HCT116 (cell line): ENCODE measurements around the gene ST3GAL3. TPM values are rescaled to one million over a fixed set of nuclear protein-coding genes. Genes with fewer than 3 reads are reported as not detected.

ENCODE experiments used
- ATAC-seq: fragments of 200-7000 bp; cut with Tn5 transposase; 2 replicates; pipeline ENCODE4 v1.9.1; 2020; ENCODE audit warnings: mild to moderate bottlenecking, moderate library complexity
- BruUV-seq: library from RNA; stranded (reverse); fragments of 400-500 nt; replicated peaks from 2 replicates; lab custom pipeline; 2021; lab: Mats Ljungman, UMichigan
- CTCF ChIA-PET: fragments of 300-600 bp; sonication (Branson Sonifier 250); formaldehyde crosslinking; loops from one replicate; lab custom pipeline; 2021; ENCODE audit warnings: antibody characterized with exemption; lab: Charles Lee
- POLR2A ChIA-PET: fragments of 300-600, 350-600 bp; sonication (Branson Sonifier 250); formaldehyde crosslinking; loops from one replicate; lab custom pipeline; 2021; ENCODE audit warnings: antibody characterized with exemption; lab: Charles Lee
- RAD21 ChIA-PET, 2 experiments: fragments of 300-600 bp; sonication (Branson Sonifier 250); formaldehyde crosslinking; loops; one replicate each; lab custom pipeline; 2023; ENCODE audit warnings: low total read pairs in 2 of 2; ENCODE audit not compliant: uncharacterized antibody in 2 of 2, unreplicated experiment in 2 of 2, low non-redundant PET in 1 of 2; lab: Charles Lee
- DNase-seq: peaks from one replicate; pipeline ENCODE4 v3.0.0-alpha.2; 2010; ENCODE audit warnings: low read depth, low spot score
- H2AFZ ChIP-seq: fragments of 200-600 bp; shearing (Covaris generic), sonication (generic); 2 replicates; pipeline ENCODE4 v1.6.1; 2017; ENCODE audit warnings: low read depth, mixed run types, mixed read lengths, antibody characterized with exemption, low read length; ENCODE audit not compliant: poor library complexity, severe bottlenecking
- H3K27ac ChIP-seq: 2 replicates; pipeline ENCODE4 v1.5.1; 2012; ENCODE audit warnings: low read depth, low read length
- H3K27me3 ChIP-seq: fragments of 200-600 bp; sonication (generic); 2 replicates; pipeline ENCODE4 v1.6.1; 2016; ENCODE audit warnings: mixed run types, low read length, mixed read lengths; ENCODE audit not compliant: insufficient read depth
- H3K36me3 ChIP-seq, 2 experiments: fragments of 200-500 bp in 1 of 2; fragments of 200-600 bp in 1 of 2; sonication (Bioruptor generic) in 1 of 2; sonication (generic) in 1 of 2; 2 replicates each; pipeline versions ENCODE4 v1.5.1 to v1.6.1; 2014 to 2016; ENCODE audit warnings: low read length in 2 of 2, inconsistent platforms in 1 of 2, mixed read lengths in 1 of 2, mixed run types in 1 of 2; ENCODE audit not compliant: insufficient read depth in 2 of 2, control insufficient read depth in 1 of 2
- H3K4me1 ChIP-seq, 2 experiments: fragments of 200-600 bp in 1 of 2; sonication (generic) in 1 of 2; 2 replicates each; pipeline versions ENCODE4 v1.5.1 to v1.6.1; 2012 to 2017; ENCODE audit warnings: low read length in 2 of 2, inconsistent platforms in 1 of 2, mild to moderate bottlenecking in 1 of 2, mixed read lengths in 1 of 2, mixed run types in 1 of 2, moderate library complexity in 1 of 2; ENCODE audit not compliant: insufficient read depth in 2 of 2, control insufficient read depth in 1 of 2
- H3K4me2 ChIP-seq: fragments of 200-600 bp; sonication (generic); 2 replicates; pipeline ENCODE4 v1.6.1; 2017; ENCODE audit warnings: mixed run types, low read length, mixed read lengths
- H3K4me3 ChIP-seq, 2 experiments: fragments of 200-600 bp in 1 of 2; sonication (generic) in 1 of 2; replicated peaks in 1 of 2; 2 replicates each; pipeline ENCODE4 v1.5.1; 2011 to 2016; ENCODE audit warnings: low read length in 2 of 2, control low read depth in 1 of 2, low read depth in 1 of 2, mild to moderate bottlenecking in 1 of 2, mixed read lengths in 1 of 2, mixed run types in 1 of 2
- H3K79me2 ChIP-seq: fragments of 200-600 bp; sonication (generic); 2 replicates; pipeline ENCODE4 v1.6.1; 2017; ENCODE audit warnings: mild to moderate bottlenecking, mixed run types, low read length, moderate library complexity, mixed read lengths; ENCODE audit not compliant: insufficient read depth
- H3K9ac ChIP-seq: fragments of 200-600 bp; sonication (generic); 2 replicates; pipeline ENCODE4 v1.6.1; 2016; ENCODE audit warnings: low read length, mixed read lengths
- H3K9me2 ChIP-seq: fragments of 200-600 bp; sonication (generic), shearing (Covaris generic); 2 replicates; pipeline ENCODE4 v1.6.1; 2017; ENCODE audit warnings: mixed run types, mild to moderate bottlenecking, moderate library complexity; ENCODE audit not compliant: insufficient read depth
- H3K9me3 ChIP-seq, 2 experiments: fragments of 200-500 bp in 1 of 2; fragments of 200-600 bp in 1 of 2; sonication (Bioruptor generic) in 1 of 2; sonication (generic) in 1 of 2; 2 replicates each; pipeline ENCODE4 v1.6.1; 2014 to 2017; ENCODE audit warnings: low read length in 2 of 2, mixed read lengths in 2 of 2, inconsistent platforms in 1 of 2, low read depth in 1 of 2, mild to moderate bottlenecking in 1 of 2, mixed run types in 1 of 2, moderate library complexity in 1 of 2; ENCODE audit not compliant: control insufficient read depth in 1 of 2, insufficient read depth in 1 of 2
- H4K20me1 ChIP-seq: fragments of 200-600 bp; sonication (generic), shearing (Covaris generic); 2 replicates; pipeline ENCODE4 v1.6.1; 2017; ENCODE audit warnings: mixed run types, mild to moderate bottlenecking, moderate library complexity; ENCODE audit not compliant: insufficient read depth
- ATF3 ChIP-seq: IDR thresholded peaks from 2 replicates; pipeline ENCODE4 v1.6.1; 2012
- CBX3 ChIP-seq: IDR thresholded peaks from 2 replicates; pipeline ENCODE4 v1.6.1; 2012; ENCODE audit warnings: low read depth
- CEBPB ChIP-seq: IDR thresholded peaks from 2 replicates; pipeline ENCODE4 v1.6.1; 2012; ENCODE audit warnings: low read depth
- ELF1 ChIP-seq: IDR thresholded peaks from 2 replicates; pipeline ENCODE4 v1.6.1; 2012; ENCODE audit warnings: low read depth, borderline replicate concordance
- EZH2phosphoT487 ChIP-seq: fragments of 200-600 bp; IDR thresholded peaks from 2 replicates; pipeline ENCODE4 v1.6.1; 2018; ENCODE audit warnings: antibody characterized with exemption, borderline replicate concordance
- JUND ChIP-seq: IDR thresholded peaks from 2 replicates; pipeline ENCODE4 v1.6.1; 2012
- POLR2A ChIP-seq: IDR thresholded peaks from 2 replicates; pipeline ENCODE4 v1.7.0; 2011; ENCODE audit warnings: borderline replicate concordance; ENCODE audit not compliant: insufficient read depth, insufficient read length; ENCODE audit errors: extremely low read depth
- RAD21 ChIP-seq: IDR thresholded peaks from 2 replicates; pipeline ENCODE4 v1.6.1; 2012; ENCODE audit warnings: low read depth, mild to moderate bottlenecking
- SRF ChIP-seq: IDR thresholded peaks from 2 replicates; pipeline ENCODE4 v1.6.1; 2012; ENCODE audit warnings: low read depth
- TCF7L2 ChIP-seq: IDR thresholded peaks from 2 replicates; pipeline ENCODE4 v1.7.0; 2011; ENCODE audit warnings: borderline replicate concordance, inconsistent platforms; ENCODE audit not compliant: insufficient read depth, insufficient read length; ENCODE audit errors: extremely low read depth
- YY1 ChIP-seq: IDR thresholded peaks from 2 replicates; pipeline ENCODE4 v1.6.1; 2011; ENCODE audit warnings: low read length, low read depth, moderate library complexity, mild to moderate bottlenecking; ENCODE audit not compliant: insufficient replicate concordance; ENCODE audit errors: extremely low read depth
- ZFX ChIP-seq: fragments of 450-650 bp; IDR thresholded peaks from 2 replicates; pipeline ENCODE4 v1.6.1; 2017
- ZNF274 ChIP-seq: fragments of 200-500 bp; sonication (Bioruptor generic); IDR thresholded peaks from 2 replicates; pipeline ENCODE4 v1.6.1; 2014; ENCODE audit warnings: mild to moderate bottlenecking, low read depth, low read length, inconsistent platforms
- intact Hi-C: fragments of 100-400 bp; cut with micrococcal nuclease; formaldehyde crosslinking; loops from 2 replicates; pipeline ENCODE4 v1.10.0; 2022
- total RNA-seq: library from RNA; stranded (reverse); gene quantifications from one replicate; pipeline ENCODE4 v1.2.1, GENCODE V29; 2021; ENCODE audit not compliant: unreplicated experiment
- TF ChIP-seq, protein P1 (sequence below), 3 experiments: fragments of 200-600 bp in 1 of 3; sonication (generic) in 1 of 3; IDR thresholded peaks in 2 of 3; conservative IDR thresholded peaks in 1 of 3; 2 replicates each; pipeline ENCODE4 v1.5.1; 2012 to 2017; ENCODE audit warnings: low read depth in 2 of 3, low read length in 2 of 3, antibody characterized with exemption in 1 of 3, borderline replicate concordance in 1 of 3, control low read depth in 1 of 3, mild to moderate bottlenecking in 1 of 3, mixed read lengths in 1 of 3, mixed run types in 1 of 3, moderate library complexity in 1 of 3; ENCODE audit not compliant: insufficient read depth in 1 of 3
- TF ChIP-seq, protein P2 (sequence below): IDR thresholded peaks from 2 replicates; pipeline ENCODE4 v1.6.1; 2012
- TF ChIP-seq, protein P3 (sequence below): IDR thresholded peaks from 2 replicates; pipeline ENCODE4 v1.6.1; 2011; ENCODE audit warnings: mild to moderate bottlenecking, low read length, moderate library complexity; ENCODE audit not compliant: insufficient replicate concordance; ENCODE audit errors: extremely low read depth

Gene ST3GAL3
- total RNA-seq, 1 experiment from 2014 or later: 7.2 TPM

DNA sequence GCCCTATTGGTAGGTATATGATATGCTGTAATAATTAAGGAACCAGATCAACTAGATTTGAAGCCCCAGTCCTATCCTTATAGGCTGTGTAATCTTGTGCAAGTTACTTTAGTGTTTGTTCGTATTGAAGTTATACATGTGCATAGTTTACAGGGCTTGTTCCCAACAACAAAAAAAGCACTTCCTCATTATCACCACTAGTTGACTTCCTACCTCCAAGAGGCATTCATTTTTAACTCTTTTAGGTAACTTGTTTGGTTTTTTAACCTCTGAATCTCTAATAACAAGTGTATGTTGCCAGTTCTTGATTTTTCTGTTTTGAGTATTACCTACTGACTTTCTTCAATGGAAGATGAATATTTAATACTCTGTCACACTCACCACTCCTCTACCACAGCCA is 71.9 kb downstream of the ST3GAL3 start:
- BruUV-seq: no TSS peak
- Histone ChIP-seq H3K4me2 (no peak overlapping the region), H3K36me3 (no peaks in the 10 kb centered on the region), H3K9ac (no peak overlapping the region), H3K27me3 (no peaks in the 10 kb centered on the region), H3K27ac (no peak overlapping the region), H3K9me3 (no peaks in the 10 kb centered on the region), H3K4me3 (no peak overlapping the region), H4K20me1 (no peaks in the 10 kb centered on the region), H3K79me2 (no peaks in the 10 kb centered on the region), H3K4me1 (peaks cover 26 to 53% of the 10 kb centered on the region in 2 experiments), H2AFZ (no peak overlapping the region), H3K9me2 (no peaks in the 10 kb centered on the region)
- DNase-seq (no peak), ATAC-seq (no peak)
- intact Hi-C loops: no loop called here
- POLR2A ChIA-PET: interaction anchor here (0.7 kb wide), 1 partner anchor 130 kb away, joined by 3 read pairs; no protein-coding TSS in a partner anchor
- TF ChIP-seq ATF3: no peak
- TF ChIP-seq, protein P1, sequence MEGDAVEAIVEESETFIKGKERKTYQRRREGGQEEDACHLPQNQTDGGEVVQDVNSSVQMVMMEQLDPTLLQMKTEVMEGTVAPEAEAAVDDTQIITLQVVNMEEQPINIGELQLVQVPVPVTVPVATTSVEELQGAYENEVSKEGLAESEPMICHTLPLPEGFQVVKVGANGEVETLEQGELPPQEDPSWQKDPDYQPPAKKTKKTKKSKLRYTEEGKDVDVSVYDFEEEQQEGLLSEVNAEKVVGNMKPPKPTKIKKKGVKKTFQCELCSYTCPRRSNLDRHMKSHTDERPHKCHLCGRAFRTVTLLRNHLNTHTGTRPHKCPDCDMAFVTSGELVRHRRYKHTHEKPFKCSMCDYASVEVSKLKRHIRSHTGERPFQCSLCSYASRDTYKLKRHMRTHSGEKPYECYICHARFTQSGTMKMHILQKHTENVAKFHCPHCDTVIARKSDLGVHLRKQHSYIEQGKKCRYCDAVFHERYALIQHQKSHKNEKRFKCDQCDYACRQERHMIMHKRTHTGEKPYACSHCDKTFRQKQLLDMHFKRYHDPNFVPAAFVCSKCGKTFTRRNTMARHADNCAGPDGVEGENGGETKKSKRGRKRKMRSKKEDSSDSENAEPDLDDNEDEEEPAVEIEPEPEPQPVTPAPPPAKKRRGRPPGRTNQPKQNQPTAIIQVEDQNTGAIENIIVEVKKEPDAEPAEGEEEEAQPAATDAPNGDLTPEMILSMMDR (IDR thresholded peaks at IDR 0.05 in 2 of 3, conservative IDR thresholded peaks at IDR 0.05 in 1 of 3; ENCODE audit: borderline replicate concordance in 1 of 3, insufficient read depth in 1 of 3, low read depth in 2 of 3, low read length in 2 of 3): peak in 2 of 3 experiments; percentile 16 to 37; a peak in 3 of 6 replicates
- RAD21 ChIA-PET: no interaction called here
- CTCF ChIA-PET: interaction anchor here (1.5 kb wide), 1 partner anchor 155 kb away, joined by 4 read pairs; the partner anchor contains the start of gene ARTN

DNA sequence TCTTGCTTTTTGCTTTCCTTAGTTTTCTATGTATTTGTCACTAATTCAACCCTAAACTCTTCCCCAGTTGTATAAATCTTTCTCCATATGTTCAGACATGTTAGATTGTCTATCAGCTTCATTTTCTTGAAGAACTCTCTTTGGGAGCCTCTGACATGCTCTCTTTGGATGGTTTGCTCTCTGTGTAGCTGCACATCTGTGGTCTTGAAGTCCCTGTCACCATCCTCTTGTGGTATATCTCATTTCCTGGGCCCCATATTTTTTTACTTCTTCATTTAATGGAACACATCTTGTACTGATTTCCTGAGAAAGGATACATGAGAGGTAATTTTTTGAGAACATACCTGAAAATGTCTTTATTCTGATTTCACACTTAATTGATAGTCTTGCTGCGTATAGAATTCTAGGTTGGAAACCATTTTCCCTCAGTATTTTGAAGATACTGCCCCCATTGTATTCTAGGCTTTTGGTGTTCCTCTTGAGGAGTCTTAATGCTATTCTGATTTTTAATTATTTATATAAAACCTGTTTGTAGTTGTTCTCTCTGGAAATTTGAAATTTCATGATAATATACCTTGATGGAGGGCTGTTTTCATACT is 72.6 kb downstream of the ST3GAL3 start:
- Histone ChIP-seq H3K4me1 (peaks cover 27 to 53% of the 10 kb centered on the region in 2 experiments), H3K9me2 (no peaks in the 10 kb centered on the region), H3K4me2 (no peak overlapping the region), H3K27me3 (no peaks in the 10 kb centered on the region), H4K20me1 (no peaks in the 10 kb centered on the region), H3K9me3 (no peaks in the 10 kb centered on the region), H2AFZ (no peak overlapping the region), H3K36me3 (no peaks in the 10 kb centered on the region), H3K27ac (no peak overlapping the region), H3K4me3 (no peak overlapping the region), H3K9ac (no peak overlapping the region), H3K79me2 (no peaks in the 10 kb centered on the region)
- TF ChIP-seq, protein P2, sequence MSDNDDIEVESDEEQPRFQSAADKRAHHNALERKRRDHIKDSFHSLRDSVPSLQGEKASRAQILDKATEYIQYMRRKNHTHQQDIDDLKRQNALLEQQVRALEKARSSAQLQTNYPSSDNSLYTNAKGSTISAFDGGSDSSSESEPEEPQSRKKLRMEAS: no peak
- TF ChIP-seq, protein P3, sequence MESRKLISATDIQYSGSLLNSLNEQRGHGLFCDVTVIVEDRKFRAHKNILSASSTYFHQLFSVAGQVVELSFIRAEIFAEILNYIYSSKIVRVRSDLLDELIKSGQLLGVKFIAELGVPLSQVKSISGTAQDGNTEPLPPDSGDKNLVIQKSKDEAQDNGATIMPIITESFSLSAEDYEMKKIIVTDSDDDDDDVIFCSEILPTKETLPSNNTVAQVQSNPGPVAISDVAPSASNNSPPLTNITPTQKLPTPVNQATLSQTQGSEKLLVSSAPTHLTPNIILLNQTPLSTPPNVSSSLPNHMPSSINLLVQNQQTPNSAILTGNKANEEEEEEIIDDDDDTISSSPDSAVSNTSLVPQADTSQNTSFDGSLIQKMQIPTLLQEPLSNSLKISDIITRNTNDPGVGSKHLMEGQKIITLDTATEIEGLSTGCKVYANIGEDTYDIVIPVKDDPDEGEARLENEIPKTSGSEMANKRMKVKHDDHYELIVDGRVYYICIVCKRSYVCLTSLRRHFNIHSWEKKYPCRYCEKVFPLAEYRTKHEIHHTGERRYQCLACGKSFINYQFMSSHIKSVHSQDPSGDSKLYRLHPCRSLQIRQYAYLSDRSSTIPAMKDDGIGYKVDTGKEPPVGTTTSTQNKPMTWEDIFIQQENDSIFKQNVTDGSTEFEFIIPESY: no peak
- TF ChIP-seq CEBPB: no peak
- no peak for TF ChIP-seq EZH2phosphoT487
- TF ChIP-seq ZFX: no peak
- TF ChIP-seq ZNF274: no peak
- no peak for TF ChIP-seq YY1
- TF ChIP-seq POLR2A: no peak
- TF ChIP-seq TCF7L2: no peak
- no peak for TF ChIP-seq SRF
- no peak for TF ChIP-seq RAD21
- TF ChIP-seq CBX3: no peak
- no peak for TF ChIP-seq ELF1
- TF ChIP-seq JUND: no peak
- ATAC-seq (no peak), DNase-seq (no peak)
- ChIA-PET RAD21 (no interaction called here), CTCF (interaction anchor here (1.5 kb wide), 1 partner anchor 154 kb away, joined by 4 read pairs; the partner anchor contains the start of gene ARTN), POLR2A (no interaction called here)
- no TSS peak for BruUV-seq
- intact Hi-C loops: no loop called here
